CD4-positive, alpha-beta T cell treated with Interleukin-15 for 1 hour (primary cell): ENCODE results near the gene ZNF765.
"Not testable (repeated sequence)": the region's sequence is repeated elsewhere in the genome, so short reads cannot be mapped to it uniquely, and the experiment has no call there.

ENCODE experiments used
- DNase-seq: peaks from one replicate; pipeline ENCODE4 v3.0.0-alpha.2; 2020

Gene ZNF765

GRCh38 chr19:53394974-53395839 lies at the start of gene ZNF765:
TSS of gene ZNF765 (plus strand) at chr19:53395149. CDS start at chr19:53398016, 2,867 bp downstream.
- peak; percentile 92 for DNase-seq

- no peak for DNase-seq
Observed at GRCh38 chr19:53355739-53356138, 39.2 kb upstream of the ZNF765 start.

- no peak for DNase-seq
Observed at GRCh38 chr19:53357821-53358581, 36.9 kb upstream of the ZNF765 start.

- DNase-seq: not testable (repeated sequence)
Observed at GRCh38 chr19:53360056-53360455, 34.9 kb upstream of the ZNF765 start.

GRCh38 chr19:53365134-53365898 lies 29.6 kb upstream of the ZNF765 start, which contains the start of gene ZNF525:
TSS of gene ZNF525 (plus strand) at chr19:53365705. CDS start at chr19:53372282, 6,577 bp downstream.
- DNase-seq: peak; percentile 96

GRCh38 chr19:53365899-53366493 lies 29.0 kb upstream of the ZNF765 start:
- DNase-seq: peak; percentile 34

GRCh38 chr19:53372196-53372595 lies 22.8 kb upstream of the ZNF765 start:
- DNase-seq: no peak

- DNase-seq: no peak
Observed at GRCh38 chr19:53374288-53374687, 20.7 kb upstream of the ZNF765 start.

- DNase-seq: no peak
Observed at GRCh38 chr19:53374743-53375142, 20.2 kb upstream of the ZNF765 start.

- no peak for DNase-seq
Observed at GRCh38 chr19:53381376-53381775, 13.6 kb upstream of the ZNF765 start.

- DNase-seq: no peak
Observed at GRCh38 chr19:53388168-53388567, 6.8 kb upstream of the ZNF765 start.

- DNase-seq: no peak
Observed at GRCh38 chr19:53388904-53389303, 6.0 kb upstream of the ZNF765 start.

GRCh38 chr19:53389571-53389970 lies 5.4 kb upstream of the ZNF765 start:
- no peak for DNase-seq

GRCh38 chr19:53389978-53390377 lies 5.0 kb upstream of the ZNF765 start:
- DNase-seq: no peak

GRCh38 chr19:53394522-53394973 lies 401 bp upstream of the ZNF765 start:
- no peak for DNase-seq

GRCh38 chr19:53395840-53396524 lies 1.0 kb downstream of the ZNF765 start:
- DNase-seq: not testable (repeated sequence)

GRCh38 chr19:53396525-53396868 lies 1.5 kb downstream of the ZNF765 start:
- DNase-seq: no peak

- not testable (repeated sequence) for DNase-seq
Observed at GRCh38 chr19:53397918-53398317, 3.0 kb downstream of the ZNF765 start.

- DNase-seq: no peak
Observed at GRCh38 chr19:53409505-53410204, 14.7 kb downstream of the ZNF765 start.

- DNase-seq: not testable (repeated sequence)
Observed at GRCh38 chr19:53420520-53421315, 25.8 kb downstream of the ZNF765 start.
